ENCODE results near the gene PPM1J.
A peak's percentile ranks its signal among the peaks of the same experiment; 100 is the strongest.
"Not testable (repeated sequence)": the region's sequence is repeated elsewhere in the genome, so short reads cannot be mapped to it uniquely, and the experiment has no call there.

PPM1J gene

DNA sequence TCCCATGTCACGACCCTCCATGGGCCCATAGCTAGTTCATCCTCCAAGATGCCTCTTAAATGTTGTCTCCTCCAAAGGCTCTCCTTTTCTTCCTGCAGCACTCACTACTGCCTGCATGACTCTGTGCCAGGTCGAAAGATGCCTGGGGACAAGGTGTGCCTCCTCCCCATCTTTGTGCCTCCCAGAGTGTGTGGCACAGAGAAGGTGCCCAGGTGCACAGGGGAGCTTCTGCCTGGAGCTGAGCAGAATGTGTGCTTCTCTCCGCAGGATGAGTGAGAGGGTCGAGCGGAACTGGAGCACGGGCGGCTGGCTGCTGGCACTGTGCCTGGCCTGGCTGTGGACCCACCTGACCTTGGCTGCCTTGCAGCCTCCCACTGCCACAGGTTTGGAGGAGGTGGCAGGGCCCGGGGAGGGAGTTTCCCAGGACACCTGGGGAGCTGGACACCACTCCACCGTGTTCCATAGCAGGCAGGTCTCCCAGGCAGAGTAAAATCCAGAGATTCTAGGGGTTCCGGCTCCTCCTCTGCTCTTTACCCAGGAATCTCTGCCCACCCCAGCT lies 6.9 kb upstream of the PPM1J start:
- DNase-seq (ENCODE audit: low read depth), result no peak

DNA sequence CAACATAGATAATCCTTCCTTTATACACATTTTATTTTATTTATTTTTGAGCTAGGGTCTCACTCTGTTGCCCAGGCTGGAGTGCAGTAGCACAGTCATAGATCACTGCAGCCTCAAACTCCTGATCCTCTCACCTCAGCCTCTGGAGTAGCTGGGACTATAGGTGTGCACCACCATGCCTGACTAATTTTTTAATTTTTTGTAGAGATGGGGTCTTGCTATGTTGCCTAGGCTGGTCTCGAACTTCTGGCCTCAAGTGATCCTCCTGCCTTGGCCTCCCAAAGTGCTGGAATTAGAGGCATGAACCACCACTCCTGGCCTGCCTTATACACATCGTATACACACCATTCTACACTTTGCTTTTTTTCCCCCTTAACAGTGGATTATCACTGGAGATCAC lies 6.2 kb upstream of the PPM1J start:
- DNase-seq (ENCODE audit: low read depth), result not testable (repeated sequence)

DNA sequence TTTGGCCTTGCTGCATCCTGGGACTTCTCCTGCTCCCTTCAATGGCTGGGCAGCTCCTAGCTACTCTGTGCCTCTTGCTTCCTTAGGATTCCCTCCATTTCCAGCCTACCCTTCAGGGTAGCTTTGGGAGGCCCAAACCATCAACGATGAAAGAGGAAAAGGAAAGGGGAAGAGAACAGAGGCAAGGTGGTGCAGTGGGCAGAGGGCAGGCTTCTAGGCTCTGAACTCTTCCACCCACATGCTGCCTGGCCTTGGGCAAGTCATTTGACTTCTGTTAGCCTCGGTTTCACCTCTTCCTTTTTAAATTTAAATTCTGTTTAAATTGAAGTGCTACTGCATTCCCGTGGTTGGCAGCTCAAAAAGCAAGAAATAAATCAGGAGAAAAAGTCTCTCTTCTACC lies 5.7 kb upstream of the PPM1J start:
- DNase-seq (ENCODE audit: low read depth), result no peak

DNA sequence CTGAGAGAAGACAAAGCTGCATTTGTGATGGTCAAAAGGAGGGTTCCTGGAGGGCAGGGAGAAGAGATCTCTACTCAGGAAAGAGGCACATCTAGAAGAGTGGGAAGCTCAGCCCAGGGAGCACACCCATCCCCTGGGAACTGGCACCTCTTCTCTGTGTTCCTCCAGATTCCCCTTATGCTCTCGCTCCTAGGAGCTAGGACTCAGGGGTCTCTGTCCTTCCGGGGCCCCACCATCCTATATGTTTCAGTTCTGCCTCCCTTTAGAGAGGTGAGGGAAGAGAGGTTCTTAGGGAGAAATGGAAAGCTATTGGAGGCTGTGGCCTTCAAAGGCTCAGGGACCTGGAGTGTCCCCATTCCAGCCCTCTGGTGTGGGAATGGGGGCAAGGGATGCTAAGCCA lies 4.6 kb upstream of the PPM1J start:
- no peak for DNase-seq (ENCODE audit: low read depth)

DNA sequence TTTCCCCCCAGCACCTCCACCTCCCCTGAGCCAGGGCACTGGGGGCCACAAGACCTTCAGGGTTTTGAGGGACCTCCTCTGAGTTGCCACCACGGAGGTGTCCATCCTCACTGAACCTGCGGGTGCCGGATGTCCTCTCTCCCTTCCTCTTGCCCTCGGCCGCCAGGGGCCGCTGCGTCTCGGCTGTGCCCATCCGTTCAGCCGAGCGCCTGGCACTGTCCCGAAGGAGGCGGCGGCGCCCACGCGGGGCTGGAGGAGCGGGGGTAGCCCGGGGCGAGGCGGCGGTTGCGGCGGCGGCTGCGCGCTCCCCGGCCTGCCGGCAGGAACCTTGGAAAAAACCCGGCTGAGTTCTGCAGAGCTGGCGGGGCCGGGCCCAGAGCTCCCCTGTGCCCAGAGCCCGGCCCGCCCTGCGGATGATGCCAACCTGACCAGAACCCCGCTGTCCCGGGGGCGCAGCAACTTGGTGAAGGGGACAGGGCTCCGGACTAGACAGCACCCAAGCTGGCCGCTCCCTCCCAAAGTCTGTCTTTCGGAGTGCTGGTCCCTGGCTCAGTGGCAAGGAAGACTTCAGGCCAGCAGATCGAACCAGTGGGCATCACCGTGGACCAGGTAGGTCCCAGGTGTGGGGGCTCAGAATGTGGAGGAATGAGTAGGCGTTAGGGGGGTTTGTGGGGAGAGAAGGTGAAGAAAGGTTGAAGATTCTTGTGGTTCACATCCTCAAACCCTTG lies 3.7 kb upstream of the PPM1J start:
- DNase-seq (ENCODE audit: low read depth), result peak; percentile 52

DNA sequence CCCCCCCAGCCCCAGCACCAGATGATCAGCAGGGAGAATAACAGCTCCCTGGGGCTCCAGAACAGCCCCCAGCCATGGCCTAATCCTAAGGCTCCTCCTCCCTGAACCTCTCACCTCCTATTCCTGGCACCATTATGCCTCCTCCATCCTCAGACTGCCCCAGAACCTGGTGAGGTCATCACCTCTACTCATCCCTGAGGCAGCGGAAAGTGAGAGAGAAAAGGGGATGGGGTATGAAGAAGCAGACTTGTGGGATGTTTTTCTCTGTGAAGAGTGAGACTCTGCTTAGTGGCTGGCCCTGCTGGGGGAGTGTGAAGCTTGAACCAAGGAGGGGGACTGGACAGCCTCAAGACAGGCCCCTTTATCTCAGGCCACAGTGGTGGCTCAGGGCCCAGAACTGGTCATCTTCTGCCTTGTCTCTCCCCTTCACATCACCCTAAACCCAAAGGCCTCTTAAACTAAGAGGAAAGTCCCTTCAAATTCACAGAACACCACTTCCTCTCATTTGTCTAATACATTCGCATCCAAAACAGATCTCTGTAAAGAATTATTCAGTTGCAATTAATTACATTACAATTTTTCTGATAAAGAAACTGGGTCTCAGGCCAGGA lies 2.2 kb upstream of the PPM1J start:
- DNase-seq (ENCODE audit: low read depth), result no peak

DNA sequence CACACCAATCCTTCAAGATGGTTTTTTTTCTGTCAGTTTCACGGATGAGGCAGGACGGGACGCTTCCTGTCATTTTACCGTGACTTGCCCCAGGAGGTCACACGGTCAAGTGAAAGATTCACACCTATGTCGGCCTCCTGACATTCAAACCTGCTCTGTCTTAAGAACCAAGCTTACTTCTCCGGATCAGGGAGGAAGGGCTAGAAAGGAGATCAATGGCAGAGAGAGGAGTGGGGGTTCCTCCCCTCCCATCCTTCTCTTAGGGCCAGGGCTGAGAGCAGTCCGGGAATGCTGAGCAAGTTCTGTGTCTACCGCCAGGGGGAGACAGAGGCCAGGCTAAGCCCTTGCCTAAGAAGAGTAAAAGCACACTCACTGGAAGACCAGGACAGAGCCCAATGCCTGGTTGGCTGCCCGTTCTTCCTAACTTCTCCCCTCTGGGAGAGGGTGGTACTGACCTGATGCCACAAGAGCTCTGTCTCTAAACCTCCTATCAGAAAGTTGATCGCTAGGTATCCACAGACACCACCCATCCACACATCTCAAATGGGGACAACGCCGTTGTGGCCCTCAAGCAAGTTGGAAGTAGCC lies 1.1 kb upstream of the PPM1J start:
- DNase-seq (ENCODE audit: low read depth), result peak; percentile 63

DNA sequence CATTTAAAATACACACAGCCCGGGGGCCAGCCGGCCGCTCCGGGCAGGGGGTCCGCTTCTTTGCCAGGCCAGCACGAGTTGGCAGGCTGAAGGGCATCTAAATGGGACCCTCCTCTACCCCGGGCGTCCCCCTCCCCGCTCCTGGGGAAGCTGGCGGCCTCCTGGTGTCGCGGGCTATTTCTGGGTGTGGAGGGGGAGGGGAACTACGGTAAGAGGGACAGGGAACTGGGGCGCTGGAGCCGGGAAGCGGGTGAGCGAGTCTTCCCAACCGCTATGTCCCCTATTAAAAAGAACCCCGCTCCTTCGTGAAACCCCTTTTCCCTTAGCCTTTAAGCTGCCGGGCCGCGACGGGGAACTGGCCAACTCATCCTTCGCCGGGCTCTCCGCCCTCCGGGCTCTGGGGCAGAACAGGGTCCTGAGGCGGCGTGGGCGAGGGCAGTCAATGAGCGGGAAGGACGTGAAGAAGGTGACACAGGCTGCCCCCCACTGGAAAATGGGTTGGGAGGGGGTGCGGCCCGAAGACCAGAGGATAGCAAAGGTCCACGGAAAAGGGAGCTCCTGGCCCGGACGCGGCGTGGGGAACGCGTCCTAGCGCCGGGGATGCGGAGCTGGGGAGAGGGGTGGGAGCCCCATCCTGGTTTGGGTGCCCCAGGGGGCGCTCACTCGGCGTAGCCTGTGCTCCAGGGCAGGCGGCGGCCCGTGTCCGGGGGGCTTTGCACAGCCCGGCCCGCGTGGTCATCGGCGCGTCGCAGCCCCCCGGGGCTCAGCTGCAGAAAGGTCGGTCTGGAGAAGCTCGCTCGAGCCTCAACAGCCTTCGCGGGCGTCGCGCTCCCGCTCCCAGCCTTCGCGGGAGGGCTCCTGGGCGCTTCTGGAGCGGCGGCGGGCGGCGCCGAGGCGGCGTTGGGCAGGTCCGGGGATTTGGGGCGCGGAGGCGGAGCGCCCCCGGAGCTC lies 544 bp downstream of the PPM1J start:
- DNase-seq (ENCODE audit: low read depth), result no peak

DNA sequence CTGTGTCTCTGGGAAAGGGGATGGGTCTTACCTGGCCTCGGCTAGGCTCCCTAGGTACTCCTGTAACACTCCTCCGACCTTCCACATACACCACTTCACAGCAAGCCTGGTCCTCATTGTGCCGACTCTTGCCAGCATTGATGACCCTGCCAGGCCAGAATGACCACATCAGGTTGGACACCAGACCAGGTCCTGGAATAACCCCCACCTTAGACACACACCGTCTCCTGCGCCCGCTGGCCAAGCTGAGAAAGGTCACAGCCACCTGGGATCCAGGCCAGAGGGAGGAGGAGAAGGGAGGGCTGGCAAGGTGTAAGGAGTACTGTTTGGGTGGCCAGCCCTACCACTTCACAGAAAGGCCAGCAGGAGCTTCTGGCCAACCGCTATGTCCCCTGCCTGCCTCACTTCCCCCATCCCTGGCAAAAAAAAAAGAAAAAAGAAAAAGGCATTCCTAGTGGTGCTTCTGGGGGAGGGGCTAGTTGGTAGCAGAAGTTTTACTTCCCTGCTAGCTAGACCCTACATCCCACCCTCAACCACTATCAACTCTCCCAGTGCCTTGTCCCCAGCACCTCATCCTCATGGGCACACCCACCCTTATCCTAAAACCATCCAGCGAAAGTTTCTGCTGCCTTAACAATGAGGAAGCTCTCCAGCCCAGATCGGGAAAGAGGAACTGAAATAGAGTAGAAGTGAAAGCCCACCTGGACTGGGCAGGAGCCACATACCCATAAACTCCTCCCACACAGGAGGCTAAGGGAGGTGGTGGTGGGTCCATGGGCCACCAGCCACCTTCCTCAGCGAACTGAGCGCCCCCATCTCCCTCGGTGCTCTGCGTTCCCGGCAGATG lies 1.4 kb downstream of the PPM1J start:
- DNase-seq (ENCODE audit: low read depth), result no peak

DNA sequence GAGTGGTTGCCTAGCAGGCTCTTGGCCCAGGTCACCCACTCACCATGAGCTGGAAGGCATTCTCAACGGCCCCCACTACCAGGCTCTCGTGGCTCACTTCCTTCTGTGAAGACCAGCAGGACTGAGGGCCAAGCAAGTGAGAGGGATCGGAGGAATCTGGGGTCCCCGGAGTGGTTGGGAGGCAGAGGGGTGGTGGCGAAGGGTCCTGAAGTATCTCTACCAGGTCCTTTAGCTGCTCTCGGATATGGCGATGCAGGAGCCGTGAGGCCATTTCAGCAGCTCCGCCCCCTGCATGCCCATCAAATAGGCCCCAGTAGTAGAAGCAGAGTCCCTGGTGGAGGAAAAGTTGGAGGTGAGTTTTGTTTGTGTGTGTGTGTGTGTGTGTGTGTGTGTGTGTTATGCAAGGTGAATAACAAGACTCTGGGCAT lies 2.4 kb downstream of the PPM1J start:
- no peak for DNase-seq (ENCODE audit: low read depth)

DNA sequence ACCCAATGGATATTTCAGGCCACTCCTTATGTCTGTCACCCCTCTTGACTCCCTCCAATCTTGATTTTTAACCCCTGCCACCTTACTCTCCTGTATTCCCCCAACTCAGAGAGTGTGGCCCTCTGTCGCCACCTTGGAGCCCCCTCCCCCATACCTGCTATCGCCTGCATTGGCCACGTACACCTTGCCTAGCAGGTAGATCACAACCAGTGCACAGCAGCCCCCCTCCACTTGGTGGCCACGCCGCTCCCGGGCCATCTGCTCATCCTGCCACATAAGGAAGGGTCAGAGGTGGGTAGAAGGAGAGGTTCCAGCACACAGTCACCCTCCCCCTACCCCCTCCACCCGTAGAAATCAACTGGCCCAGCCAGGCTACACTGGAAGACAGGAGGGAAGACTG lies 2.9 kb downstream of the PPM1J start:
- no peak for DNase-seq (ENCODE audit: low read depth)

DNA sequence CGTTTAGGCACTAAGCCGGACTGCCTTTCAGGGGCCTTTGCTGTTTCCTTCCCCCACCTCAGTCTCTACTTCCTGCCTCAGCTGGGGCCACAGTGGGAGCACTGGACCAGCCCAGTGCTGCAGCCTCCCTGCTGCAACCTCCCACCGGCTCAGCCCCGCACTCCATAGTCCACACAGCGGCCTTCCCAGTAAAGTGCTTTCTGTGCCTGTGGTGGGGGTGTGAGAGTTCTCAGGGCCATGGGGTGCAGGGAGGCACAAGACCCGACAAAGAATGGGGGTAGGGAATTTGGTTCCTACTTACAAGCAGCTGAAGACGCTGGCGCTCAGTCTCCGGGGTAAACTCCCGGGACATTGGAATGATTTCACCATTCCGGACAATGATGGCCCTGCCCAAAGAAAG lies 3.5 kb downstream of the PPM1J start:
- no peak for DNase-seq (ENCODE audit: low read depth)

DNA sequence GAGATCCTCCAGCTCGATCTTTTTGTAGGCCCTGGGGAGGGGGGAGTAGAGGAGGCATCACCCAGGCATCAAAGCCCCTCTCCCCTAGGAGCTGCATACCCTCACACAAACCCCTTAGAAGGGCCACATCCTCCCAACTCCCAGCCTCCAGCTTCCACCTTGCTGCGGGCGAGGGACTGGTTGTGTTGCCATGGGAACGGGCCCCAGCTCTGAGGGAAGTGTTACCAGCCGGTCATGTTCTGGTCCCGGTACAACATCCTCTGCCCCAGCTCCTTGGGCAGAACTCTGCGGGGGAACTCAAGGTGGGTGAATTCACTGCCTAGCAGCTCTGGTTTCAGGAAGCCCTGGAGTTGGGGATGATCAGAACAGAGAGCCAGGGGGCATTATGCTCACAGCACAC lies 4.1 kb downstream of the PPM1J start:
- no peak for DNase-seq (ENCODE audit: low read depth)

DNA sequence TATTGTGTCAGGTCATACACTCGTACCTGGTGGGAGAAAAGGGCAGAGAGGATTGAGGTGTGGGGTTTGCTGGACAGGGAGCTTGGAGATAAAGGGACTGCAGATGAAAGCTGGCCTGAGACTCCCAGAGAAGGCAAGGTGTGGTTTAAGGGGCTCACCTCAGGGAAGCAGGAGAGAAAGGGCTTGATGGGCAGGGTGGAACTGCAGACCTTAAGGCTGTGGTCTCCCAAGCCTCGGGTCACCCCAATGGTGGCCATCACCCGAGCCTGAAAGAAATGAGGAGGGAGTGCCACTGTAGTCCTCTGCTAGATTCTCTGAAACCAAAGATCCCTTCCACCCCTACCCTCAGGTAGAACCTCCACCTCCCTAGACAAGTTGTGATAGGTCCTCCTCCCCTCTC lies 4.5 kb downstream of the PPM1J start:
- DNase-seq (ENCODE audit: low read depth), result no peak

DNA sequence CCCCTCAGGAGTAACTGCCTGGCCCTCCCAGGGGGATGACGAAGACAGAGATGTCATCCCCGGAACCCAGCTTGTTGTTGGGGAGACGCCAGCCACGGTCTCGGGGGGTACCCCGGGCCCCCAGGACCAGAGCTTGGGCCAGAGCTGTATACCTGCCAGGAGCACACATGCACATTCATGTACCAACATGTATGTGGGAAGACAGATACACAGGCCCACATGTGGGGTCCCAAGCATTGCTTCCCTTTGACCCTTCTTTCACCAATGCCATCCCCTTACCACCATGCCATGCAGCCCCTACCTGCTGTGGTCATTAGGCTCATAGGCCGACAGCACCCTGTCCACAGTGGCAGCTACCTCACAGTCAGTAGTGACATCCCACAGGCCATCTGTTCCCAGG lies 5.0 kb downstream of the PPM1J start:
- DNase-seq (ENCODE audit: low read depth), result no peak

DNA sequence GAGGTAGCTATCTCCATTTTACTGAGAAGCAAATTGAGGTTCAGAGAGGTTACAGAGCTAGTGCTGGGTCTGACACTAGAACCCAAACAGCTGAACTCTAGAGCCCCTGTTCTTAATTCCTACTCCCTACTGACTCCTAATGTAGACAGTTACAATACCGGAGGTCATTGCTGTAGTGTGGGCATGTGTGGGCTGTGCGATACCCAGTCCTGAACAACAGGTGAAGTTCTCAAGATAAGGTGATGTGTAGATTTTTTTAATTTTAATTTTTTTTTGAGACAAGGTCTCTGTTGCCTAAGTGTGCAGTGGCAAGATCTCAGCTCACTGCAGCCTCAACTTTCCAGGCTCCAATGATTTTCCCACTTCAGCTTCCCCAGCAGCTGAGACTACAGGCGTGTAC lies 6.6 kb downstream of the PPM1J start:
- DNase-seq (ENCODE audit: low read depth), result no peak

DNA sequence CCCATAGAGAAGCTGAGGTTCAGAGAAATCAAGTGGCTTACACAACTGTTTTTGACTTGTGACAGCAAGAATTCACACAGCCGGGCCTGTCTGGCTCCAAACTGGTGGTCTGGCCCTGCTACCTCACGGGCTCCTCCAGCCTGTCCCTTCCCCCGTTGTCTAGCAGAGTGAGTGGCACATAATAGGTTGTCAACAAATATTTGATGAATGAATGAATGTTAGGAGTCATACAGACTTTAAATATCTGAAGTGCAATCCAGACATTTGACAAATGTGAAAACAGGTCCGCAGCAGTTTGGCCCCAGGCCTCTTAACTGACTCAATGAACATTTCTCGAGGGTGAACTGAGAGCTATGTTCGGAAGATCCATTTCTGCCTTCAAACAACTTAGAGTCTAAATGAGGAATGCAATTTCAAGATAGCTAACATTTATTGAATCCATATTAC lies 7.1 kb downstream of the PPM1J start:
- no peak for DNase-seq (ENCODE audit: low read depth)

DNA sequence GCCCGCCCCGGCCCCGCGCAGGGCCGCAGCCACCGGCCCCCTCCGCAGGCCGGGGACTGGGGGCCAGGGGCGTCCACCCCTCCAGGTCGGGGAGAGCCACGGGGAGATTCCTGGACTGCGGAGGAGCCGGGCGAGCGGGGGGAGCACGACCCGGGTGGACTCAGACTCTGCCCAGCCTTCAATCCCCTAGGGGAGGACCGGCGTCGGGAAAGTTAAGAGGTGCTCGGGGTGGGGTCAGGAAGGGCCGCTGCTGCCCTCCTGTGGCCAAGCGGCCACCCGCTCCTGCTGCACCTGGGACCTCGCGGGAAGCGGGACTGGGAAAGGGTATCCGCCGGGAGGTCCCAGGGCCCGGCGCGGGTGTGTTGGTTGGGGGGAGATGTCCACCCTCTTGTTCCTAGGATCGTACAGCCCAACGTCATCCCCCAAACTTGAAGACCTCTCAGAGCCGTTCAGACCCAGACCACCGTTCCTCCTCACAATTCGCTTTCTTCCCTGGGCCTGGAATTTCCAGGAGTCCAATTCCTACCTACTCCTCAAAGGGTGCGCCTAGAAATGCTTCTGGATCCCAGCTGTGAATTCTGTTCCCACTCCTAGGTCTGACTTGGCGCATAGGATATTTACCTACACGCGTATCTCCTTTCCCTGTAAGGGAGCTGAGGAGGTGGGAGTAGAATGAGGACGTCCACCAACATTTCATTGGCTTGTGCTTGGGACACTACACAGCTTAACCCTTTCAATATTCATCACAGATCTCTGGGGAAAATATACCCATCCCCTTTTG lies 7.7 kb downstream of the PPM1J start:
- DNase-seq (ENCODE audit: low read depth), result peak; percentile 30

DNA sequence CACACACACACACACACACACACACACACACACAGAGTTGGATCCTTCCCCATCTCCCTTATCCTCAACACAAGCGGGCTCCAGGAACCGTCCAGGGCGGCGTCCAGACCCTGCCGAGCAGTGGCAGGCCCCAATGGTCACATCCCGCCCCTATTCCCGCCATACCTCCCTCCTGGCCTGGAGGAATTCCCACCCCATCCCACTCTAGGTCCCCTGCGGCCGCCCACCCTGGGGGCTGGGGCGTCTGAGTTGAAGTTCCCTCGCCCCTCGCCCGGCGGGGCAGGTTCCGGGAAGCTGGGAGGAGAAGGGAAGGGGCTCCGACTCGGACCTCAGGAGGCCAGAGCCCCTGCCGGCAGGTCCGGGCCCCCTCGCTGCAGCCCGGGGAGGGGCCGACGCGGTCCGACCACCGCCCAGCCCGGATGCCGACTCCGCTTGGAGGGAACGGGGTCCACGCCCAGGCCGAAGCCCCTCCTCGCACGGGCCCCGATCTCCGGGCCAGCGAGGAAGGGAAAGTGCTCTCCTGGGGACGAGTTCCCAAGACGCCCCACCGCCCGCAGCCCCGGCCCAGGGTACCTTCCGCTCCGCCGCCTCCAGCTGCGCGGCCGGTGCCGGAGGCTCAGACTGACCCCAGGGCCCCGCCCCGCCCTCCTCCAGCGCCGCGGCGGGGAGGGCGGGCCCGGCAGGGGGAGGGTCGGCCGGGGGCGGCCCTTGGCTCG lies 8.5 kb downstream of the PPM1J start, which contains the start of gene RHOC:
TSS of gene RHOC (minus strand) at position 623 of the 716 bp plus-strand sequence. CDS start 3,328 bp downstream, outside the sequence.
- DNase-seq (ENCODE audit: low read depth), result no peak

All from stimulated activated CD8-positive, alpha-beta memory T cell treated with anti-CD3 and anti-CD28 coated beads, Interleukin-15, amount 100 ng/mL, for 1 hour (primary cell).